SK-N-SH treated with all-trans-retinoic acid at 6 μM for 48 hours (cell line): Measurements from ENCODE around the gene AKAP13.

Experiments used
- ATAC-seq: fragments of 200-7000 bp; cut with Tn5 transposase; 3 replicates; pipeline ENCODE4 v1.9.1; 2020; ENCODE audit warnings: mild to moderate bottlenecking, moderate library complexity
- ARNTL ChIP-seq: fragments of 450-650 bp; formaldehyde crosslinking; IDR thresholded peaks from 2 replicates; pipeline ENCODE4 v1.5.0; 2020; ENCODE audit warnings: low read depth, mild to moderate bottlenecking, moderate library complexity, borderline replicate concordance
- BACH2 ChIP-seq: fragments of 250-450 bp; sonication (Bioruptor Pico); IDR thresholded peaks from 2 replicates; pipeline ENCODE4 v1.9.0; 2021; ENCODE audit warnings: mild to moderate bottlenecking, borderline replicate concordance
- CREB5 ChIP-seq: fragments of 250-450 bp; sonication (Bioruptor Pico); IDR thresholded peaks from 2 replicates; pipeline ENCODE4 v1.5.1; 2020; ENCODE audit warnings: low read depth, mild to moderate bottlenecking, moderate library complexity
- CSDC2 ChIP-seq: fragments of 250-450 bp; sonication (Bioruptor Pico); IDR thresholded peaks from 2 replicates; pipeline ENCODE4 v1.5.0; 2020; ENCODE audit warnings: mild to moderate bottlenecking, moderate library complexity
- CSRNP3 ChIP-seq: fragments of 250-450 bp; sonication (Bioruptor Pico); IDR thresholded peaks from 2 replicates; pipeline ENCODE4 v1.5.1; 2021; ENCODE audit warnings: mild to moderate bottlenecking, moderate library complexity
- ESRRG ChIP-seq: fragments of 250-450 bp; sonication (Bioruptor Pico); IDR thresholded peaks from 2 replicates; pipeline ENCODE4 v1.6.1; 2021; ENCODE audit warnings: mild to moderate bottlenecking
- GLIS3 ChIP-seq: fragments of 250-450 bp; sonication (Bioruptor Pico); IDR thresholded peaks from 2 replicates; pipeline ENCODE4 v1.5.0; 2020; ENCODE audit warnings: mild to moderate bottlenecking, moderate library complexity
- ISL1 ChIP-seq: fragments of 250-450 bp; sonication (Bioruptor Pico); IDR thresholded peaks from 2 replicates; pipeline ENCODE4 v2.1.2; 2022; ENCODE audit warnings: mild to moderate bottlenecking, moderate library complexity
- OSR1 ChIP-seq: fragments of 250-450 bp; sonication (Bioruptor Pico); IDR thresholded peaks from 2 replicates; pipeline ENCODE4 v1.8.0; 2022; ENCODE audit warnings: moderate library complexity, mild to moderate bottlenecking, inconsistent platforms
- PATZ1 ChIP-seq: fragments of 250-450 bp; sonication (Bioruptor Pico); IDR thresholded peaks from 2 replicates; pipeline ENCODE4 v1.8.0; 2020; ENCODE audit warnings: mild to moderate bottlenecking, moderate library complexity, borderline replicate concordance
- POU6F1 ChIP-seq: fragments of 250-450 bp; sonication (Bioruptor Pico); IDR thresholded peaks from 2 replicates; pipeline ENCODE4 v1.8.0; 2021; ENCODE audit warnings: low read depth, mild to moderate bottlenecking, moderate library complexity, borderline replicate concordance
- RARB ChIP-seq: fragments of 250-450 bp; sonication (Bioruptor Pico); IDR thresholded peaks from 2 replicates; pipeline ENCODE4 v1.8.0; 2021; ENCODE audit warnings: mild to moderate bottlenecking, moderate library complexity
- SNAI2 ChIP-seq: fragments of 250-450 bp; sonication (Bioruptor Pico); IDR thresholded peaks from 2 replicates; pipeline ENCODE4 v1.5.0; 2020; ENCODE audit warnings: mild to moderate bottlenecking, moderate library complexity
- TCF4 ChIP-seq: fragments of 250-450 bp; sonication (Bioruptor Pico); IDR thresholded peaks from 2 replicates; pipeline ENCODE4 v1.8.0; 2021; ENCODE audit warnings: mild to moderate bottlenecking, moderate library complexity, borderline replicate concordance
- TOX ChIP-seq: fragments of 250-450 bp; sonication (Bioruptor Pico); IDR thresholded peaks from 2 replicates; pipeline ENCODE4 v1.8.0; 2021; ENCODE audit warnings: mild to moderate bottlenecking, moderate library complexity, borderline replicate concordance
- TSHZ2 ChIP-seq: fragments of 250-450 bp; sonication (Bioruptor Pico); IDR thresholded peaks from 2 replicates; pipeline ENCODE4 v1.5.0; 2020; ENCODE audit warnings: mild to moderate bottlenecking, moderate library complexity
- ZC3H10 ChIP-seq: fragments of 250-450 bp; sonication (Bioruptor Pico); IDR thresholded peaks from 2 replicates; pipeline ENCODE4 v1.5.1; 2021; ENCODE audit warnings: mild to moderate bottlenecking, moderate library complexity
- ZFP3 ChIP-seq: fragments of 250-450 bp; sonication (Bioruptor Pico); IDR thresholded peaks from 2 replicates; pipeline ENCODE4 v1.5.0; 2020; ENCODE audit warnings: mild to moderate bottlenecking, moderate library complexity
- ZFP30 ChIP-seq: fragments of 450-650 bp; formaldehyde crosslinking; IDR thresholded peaks from 2 replicates; pipeline ENCODE4 v1.5.0; 2022; ENCODE audit warnings: mild to moderate bottlenecking, moderate library complexity
- ZNF565 ChIP-seq: fragments of 450-650 bp; formaldehyde crosslinking; conservative IDR thresholded peaks from 2 replicates; pipeline ENCODE4 v1.5.0; 2020; ENCODE audit warnings: low read depth, mild to moderate bottlenecking, moderate library complexity
- ZNF70 ChIP-seq: fragments of 450-650 bp; formaldehyde crosslinking; IDR thresholded peaks from 2 replicates; pipeline ENCODE4 v1.5.0; 2020; ENCODE audit warnings: mild to moderate bottlenecking, moderate library complexity
- ZNF8 ChIP-seq: fragments of 450-650 bp; formaldehyde crosslinking; IDR thresholded peaks from 2 replicates; pipeline ENCODE4 v1.5.0; 2020; ENCODE audit warnings: mild to moderate bottlenecking, moderate library complexity

Gene AKAP13

GRCh38 chr15:85576392-85576791, 196.0 kb downstream of the AKAP13 start:
- TF ChIP-seq POU6F1 (no peak), RARB (no peak), ESRRG (CRISPR knock-in tag) (no peak), ZFP30 (CRISPR knock-in tag) (no peak), TCF4 (CRISPR knock-in tag) (0 out of 2 replicates have a peak, but pooled peaks have one; percentile 15), SNAI2 (CRISPR knock-in tag) (no peak), OSR1 (CRISPR knock-in tag) (no peak), ZNF70 (CRISPR knock-in tag) (no peak), CSDC2 (CRISPR knock-in tag) (no peak), GLIS3 (CRISPR knock-in tag) (no peak), TOX (CRISPR knock-in tag) (no peak), ISL1 (CRISPR knock-in tag) (0 out of 2 replicates have a peak, but pooled peaks have one; percentile 13), CSRNP3 (CRISPR knock-in tag) (no peak), BACH2 (CRISPR knock-in tag) (no peak), ZNF565 (CRISPR knock-in tag) (no peak), TSHZ2 (CRISPR knock-in tag) (peak; percentile 25; the same call in 1 of the 2 replicates), ZNF8 (CRISPR knock-in tag) (no peak), PATZ1 (CRISPR knock-in tag) (no peak)
- no peak for ATAC-seq

DNA sequence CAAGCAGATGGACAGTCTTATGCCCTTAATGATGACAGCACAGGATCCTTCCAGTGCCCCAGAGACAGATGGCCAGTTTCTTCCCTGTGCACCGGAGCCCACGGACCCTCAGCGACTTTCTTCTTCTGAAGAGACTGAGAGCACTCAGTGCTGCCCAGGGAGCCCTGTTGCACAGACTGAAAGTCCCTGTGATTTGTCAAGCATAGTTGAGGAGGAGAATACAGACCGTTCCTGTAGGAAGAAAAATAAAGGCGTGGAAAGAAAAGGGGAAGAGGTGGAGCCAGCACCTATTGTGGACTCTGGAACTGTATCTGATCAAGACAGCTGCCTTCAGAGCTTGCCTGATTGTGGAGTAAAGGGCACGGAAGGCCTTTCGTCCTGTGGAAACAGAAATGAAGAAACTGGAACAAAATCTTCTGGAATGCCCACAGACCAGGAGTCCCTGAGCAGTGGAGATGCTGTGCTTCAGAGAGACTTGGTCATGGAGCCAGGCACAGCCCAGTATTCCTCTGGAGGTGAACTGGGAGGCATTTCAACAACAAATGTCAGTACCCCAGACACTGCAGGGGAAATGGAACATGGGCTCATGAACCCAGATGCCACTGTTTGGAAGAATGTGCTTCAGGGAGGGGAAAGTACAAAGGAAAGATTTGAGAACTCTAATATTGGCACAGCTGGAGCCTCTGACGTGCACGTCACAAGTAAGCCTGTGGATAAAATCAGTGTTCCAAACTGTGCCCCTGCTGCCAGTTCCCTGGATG, 198.7 kb downstream of the AKAP13 start:
- no peak for ATAC-seq
- no peak for TF ChIP-seq POU6F1
- TF ChIP-seq TSHZ2 (CRISPR knock-in tag) = no peak
- no peak for TF ChIP-seq ZFP3 (CRISPR knock-in tag)
- no peak for TF ChIP-seq TOX (CRISPR knock-in tag)
- TF ChIP-seq SNAI2 (CRISPR knock-in tag) = no peak
- no peak for TF ChIP-seq ZC3H10 (CRISPR knock-in tag)
- no peak for TF ChIP-seq ZNF8 (CRISPR knock-in tag)
- TF ChIP-seq ZNF70 (CRISPR knock-in tag) = no peak
- TF ChIP-seq TCF4 (CRISPR knock-in tag) = no peak
- TF ChIP-seq ESRRG (CRISPR knock-in tag) = no peak
- no peak for TF ChIP-seq ZNF565 (CRISPR knock-in tag)
- TF ChIP-seq GLIS3 (CRISPR knock-in tag) = no peak
- no peak for TF ChIP-seq ZFP30 (CRISPR knock-in tag)
- TF ChIP-seq CREB5 (CRISPR knock-in tag) = no peak
- no peak for TF ChIP-seq CSRNP3 (CRISPR knock-in tag)
- no peak for TF ChIP-seq RARB
- no peak for TF ChIP-seq ARNTL
- no peak for TF ChIP-seq OSR1 (CRISPR knock-in tag)
- no peak for TF ChIP-seq ISL1 (CRISPR knock-in tag)
